Type B pancreatic cell (in vitro differentiated cells): Measurements from ENCODE around the gene TP73. TPM values are rescaled to one million over a fixed set of nuclear protein-coding genes. Genes with fewer than 3 reads are reported as not detected.

Experiments
- DNase-seq: peaks from one replicate; pipeline ENCODE4 v3.0.0; 2021; ENCODE audit warnings: mixed read lengths; ENCODE audit not compliant: unreplicated experiment; ENCODE audit errors: extremely low spot score
- H3K27ac Mint-ChIP-seq: 2 replicates; pipeline ENCODE4 v1.8.0; 2021; ENCODE audit warnings: mild to moderate bottlenecking, mixed read lengths
- H3K27me3 Mint-ChIP-seq: 2 replicates; pipeline ENCODE4 v1.8.0; 2021; ENCODE audit warnings: mixed read lengths
- H3K36me3 Mint-ChIP-seq: 2 replicates; pipeline ENCODE4 v1.8.0; 2021; ENCODE audit warnings: mixed read lengths
- H3K4me1 Mint-ChIP-seq: one replicate; pipeline ENCODE4 v1.8.0; 2021; ENCODE audit warnings: mixed read lengths; ENCODE audit not compliant: unreplicated experiment
- H3K4me3 Mint-ChIP-seq: 2 replicates; pipeline ENCODE4 v1.8.0; 2021; ENCODE audit warnings: mild to moderate bottlenecking, mixed read lengths
- H3K9me3 Mint-ChIP-seq: 2 replicates; pipeline ENCODE4 v1.8.0; 2021; ENCODE audit warnings: mixed read lengths
- CTCF ChIP-seq: fragments of 200-600 bp; sonication (generic); conservative IDR thresholded peaks from 2 replicates; pipeline ENCODE4 v1.5.0; 2021; ENCODE audit warnings: antibody characterized with exemption, mild to moderate bottlenecking
- total RNA-seq: library from RNA; stranded (reverse); gene quantifications from 2 replicates; pipeline ENCODE4 v1.2.1, GENCODE V29; 2021; ENCODE audit warnings: low replicate concordance

Gene TP73
- total RNA-seq, 1 donor from 2014 or later = 1.6 TPM

GRCh38 chr1:3672971-3673361, 20.6 kb downstream of the TP73 start:
- Mint-ChIP-seq H3K9me3 (no peaks in the 10 kb centered on the region), H3K4me1 (peaks cover 5% of the 10 kb centered on the region), H3K4me3 (peak overlapping the region; percentile 33), H3K27me3 (peaks cover 27% of the 10 kb centered on the region), H3K36me3 (no peaks in the 10 kb centered on the region), H3K27ac (no peak overlapping the region)
- TF ChIP-seq CTCF = no peak
- DNase-seq = no peak

- Mint-ChIP-seq H3K36me3 (no peaks in the 10 kb centered on the region), H3K27ac (no peak overlapping the region), H3K4me3 (peak overlapping the region; percentile 33), H3K4me1 (peaks cover 5% of the 10 kb centered on the region), H3K9me3 (no peaks in the 10 kb centered on the region), H3K27me3 (peaks cover 22% of the 10 kb centered on the region)
- no peak for DNase-seq
- TF ChIP-seq CTCF = no peak
Measured at GRCh38 chr1:3673381-3674099, 21.2 kb downstream of the TP73 start.

GRCh38 chr1:3674100-3675094, 22.1 kb downstream of the TP73 start:
- Mint-ChIP-seq H3K27me3 (peaks cover 20% of the 10 kb centered on the region), H3K27ac (no peak overlapping the region), H3K4me1 (peaks cover 5% of the 10 kb centered on the region), H3K9me3 (no peaks in the 10 kb centered on the region), H3K36me3 (no peaks in the 10 kb centered on the region), H3K4me3 (no peak overlapping the region)
- TF ChIP-seq CTCF = no peak
- no peak for DNase-seq

- Mint-ChIP-seq H3K27me3 (peaks cover 25% of the 10 kb centered on the region), H3K27ac (no peak overlapping the region), H3K9me3 (no peaks in the 10 kb centered on the region), H3K4me1 (peaks cover 5% of the 10 kb centered on the region), H3K4me3 (no peak overlapping the region), H3K36me3 (no peaks in the 10 kb centered on the region)
- no peak for DNase-seq
- no peak for TF ChIP-seq CTCF
Measured at GRCh38 chr1:3675436-3675835, 23.1 kb downstream of the TP73 start.

GRCh38 chr1:3676581-3677470, 24.5 kb downstream of the TP73 start:
- Mint-ChIP-seq H3K36me3 (no peaks in the 10 kb centered on the region), H3K4me1 (peaks cover 5% of the 10 kb centered on the region), H3K27me3 (peaks cover 21% of the 10 kb centered on the region), H3K27ac (no peak overlapping the region), H3K4me3 (no peak overlapping the region), H3K9me3 (no peaks in the 10 kb centered on the region)
- DNase-seq = no peak
- TF ChIP-seq CTCF = no peak
